PC-3 (cell line): ENCODE measurements around the gene LYRM9. TPM values are rescaled to one million over a fixed set of nuclear protein-coding genes. Genes with fewer than 3 reads are reported as not detected.
A peak's percentile ranks its signal among the peaks of the same experiment; 100 is the strongest.
"Not testable (repeated sequence)": the region's sequence is repeated elsewhere in the genome, so short reads cannot be mapped to it uniquely, and the experiment has no call there.

Source experiments
- ATAC-seq: fragments of 200-7000 bp; cut with Tn5 transposase; 2 replicates; pipeline ENCODE4 v1.9.1; 2020; ENCODE audit warnings: mild to moderate bottlenecking, moderate library complexity
- BruUV-seq: library from RNA; stranded (reverse); fragments of 400-500 nt; replicated peaks from 2 replicates; lab custom pipeline; 2021; lab: Mats Ljungman, UMichigan
- CTCF ChIA-PET: fragments of 300-600 bp; sonication (Branson Sonifier 250); formaldehyde crosslinking; loops from one replicate; lab custom pipeline; 2022; ENCODE audit warnings: antibody characterized with exemption; lab: Charles Lee
- POLR2A ChIA-PET: fragments of 300-600 bp; sonication (Branson Sonifier 250); formaldehyde crosslinking; loops from one replicate; lab custom pipeline; 2022; ENCODE audit warnings: antibody characterized with exemption; ENCODE audit not compliant: unreplicated experiment; lab: Charles Lee
- DNase-seq: peaks from one replicate; pipeline ENCODE4 v3.0.0-alpha.2; 2015
- H2AFZ ChIP-seq: fragments of 300-600 bp; sonication (generic); 2 replicates; pipeline ENCODE4 v1.6.0; 2016; ENCODE audit warnings: antibody characterized with exemption, low read length
- H3F3A ChIP-seq: fragments of 300-600 bp; sonication (generic); one replicate; pipeline ENCODE4 v1.6.0; 2017; ENCODE audit warnings: antibody characterized with exemption, low read length, control low read depth, mild to moderate bottlenecking; ENCODE audit not compliant: unreplicated experiment
- H3K27ac ChIP-seq: fragments of 300-600 bp; sonication (generic); 2 replicates; pipeline ENCODE4 v1.5.1; 2016; ENCODE audit warnings: mild to moderate bottlenecking, low read length
- H3K27me3 ChIP-seq: fragments of 300-600 bp; sonication (generic); 2 replicates; pipeline ENCODE4 v1.6.1; 2016; ENCODE audit warnings: low read length, mixed read lengths
- H3K36me3 ChIP-seq: fragments of 300-600 bp; sonication (generic); 2 replicates; pipeline ENCODE4 v1.6.1; 2016; ENCODE audit warnings: low read depth, mixed run types, low read length, mixed read lengths
- H3K4me1 ChIP-seq: fragments of 300-600 bp; sonication (generic); 2 replicates; pipeline ENCODE4 v1.5.1; 2016; ENCODE audit warnings: low read length; ENCODE audit not compliant: insufficient read depth
- H3K4me2 ChIP-seq: fragments of 300-600 bp; sonication (generic); 2 replicates; pipeline ENCODE4 v1.6.0; 2016; ENCODE audit warnings: low read length
- H3K4me3 ChIP-seq: fragments of 300-600 bp; sonication (generic); 2 replicates; pipeline ENCODE4 v1.5.1; 2016; ENCODE audit warnings: mild to moderate bottlenecking, low read length, mixed read lengths
- H3K79me2 ChIP-seq: fragments of 300-600 bp; sonication (generic); 2 replicates; pipeline ENCODE4 v1.6.1; 2017; ENCODE audit warnings: low read length, mixed read lengths
- H3K9ac ChIP-seq: fragments of 300-600 bp; sonication (generic); 2 replicates; pipeline ENCODE4 v1.6.0; 2016; ENCODE audit warnings: mild to moderate bottlenecking, low read length
- H3K9me2 ChIP-seq: fragments of 300-600 bp; sonication (generic); replicated peaks from 2 replicates; pipeline ENCODE4 v1.6.1; 2016; ENCODE audit warnings: mixed run types, low read length, mixed read lengths
- H3K9me3 ChIP-seq: fragments of 300-600 bp; sonication (generic); 2 replicates; pipeline ENCODE4 v1.6.1; 2016; ENCODE audit warnings: low read length, mixed read lengths
- H4K20me1 ChIP-seq: fragments of 300-600 bp; sonication (generic); 2 replicates; pipeline ENCODE4 v1.6.1; 2016; ENCODE audit warnings: low read length, mixed read lengths
- EZH2 ChIP-seq: fragments of 300-600 bp; sonication (generic); IDR thresholded peaks from one replicate; pipeline ENCODE4 v1.6.1; 2017; ENCODE audit warnings: antibody characterized with exemption, mild to moderate bottlenecking, low read length; ENCODE audit not compliant: unreplicated experiment
- EZH2phosphoT487 ChIP-seq: fragments of 300-600 bp; sonication (generic); IDR thresholded peaks from 2 replicates; pipeline ENCODE4 v1.6.1; 2018; ENCODE audit warnings: mild to moderate bottlenecking, antibody characterized with exemption, low read length, borderline replicate concordance
- intact Hi-C: fragments of 100-400 bp; cut with micrococcal nuclease; formaldehyde crosslinking; loops from 2 replicates; pipeline ENCODE4 v1.9.0; 2023
- total RNA-seq: library from RNA; depleted of rRNA; stranded (reverse); fragments of >200 nt; gene quantifications from 2 replicates; pipeline ENCODE4 v1.2.3, GENCODE V29; 2014
- TF ChIP-seq, protein P1 (sequence below): fragments of 300-600 bp; sonication (generic); conservative IDR thresholded peaks from 2 replicates; pipeline ENCODE4 v1.5.1; 2017; ENCODE audit warnings: antibody characterized with exemption, low read depth, mild to moderate bottlenecking, low read length

LYRM9 gene
- total RNA-seq, 1 experiment from 2014 or later, result 0.58 TPM

DNA sequence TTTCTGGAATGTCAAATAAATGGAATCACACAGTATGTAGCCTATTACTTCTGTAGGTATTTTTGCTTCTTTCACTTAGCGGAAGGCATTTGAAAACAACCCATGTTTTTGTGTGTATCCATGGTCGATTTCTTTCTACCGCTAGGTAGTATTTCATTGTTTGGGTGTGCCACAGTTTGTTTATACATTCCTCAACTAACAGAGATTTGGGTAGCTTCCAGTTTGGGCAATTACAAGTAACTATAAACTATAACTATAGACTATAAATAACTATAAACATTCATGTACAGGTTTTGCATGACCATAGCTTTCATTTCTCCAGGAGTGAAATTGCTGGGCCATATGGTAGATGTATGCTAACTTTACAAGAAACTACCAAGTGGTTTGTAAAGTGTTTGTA, 40.1 kb downstream of the LYRM9 start:
- Histone ChIP-seq H3K4me2 (no peak overlapping the region), H4K20me1 (no peaks in the 10 kb centered on the region), H3K4me3 (no peak overlapping the region), H3F3A (no peaks in the 10 kb centered on the region), H3K36me3 (no peaks in the 10 kb centered on the region), H3K27me3 (peaks cover 42% of the 10 kb centered on the region), H3K9ac (no peak overlapping the region), H3K4me1 (no peaks in the 10 kb centered on the region), H3K27ac (no peak overlapping the region), H3K9me2 (no peaks in the 10 kb centered on the region), H3K9me3 (no peaks in the 10 kb centered on the region), H2AFZ (no peak overlapping the region), H3K79me2 (no peaks in the 10 kb centered on the region)
- BruUV-seq, result no TSS peak
- ChIA-PET POLR2A (no interaction called here), CTCF (no interaction called here)
- DNase-seq, result peak; percentile 9
- intact Hi-C loops, result no loop called here
- TF ChIP-seq EZH2phosphoT487, result no peak
- no peak for TF ChIP-seq EZH2
- TF ChIP-seq, protein P1, sequence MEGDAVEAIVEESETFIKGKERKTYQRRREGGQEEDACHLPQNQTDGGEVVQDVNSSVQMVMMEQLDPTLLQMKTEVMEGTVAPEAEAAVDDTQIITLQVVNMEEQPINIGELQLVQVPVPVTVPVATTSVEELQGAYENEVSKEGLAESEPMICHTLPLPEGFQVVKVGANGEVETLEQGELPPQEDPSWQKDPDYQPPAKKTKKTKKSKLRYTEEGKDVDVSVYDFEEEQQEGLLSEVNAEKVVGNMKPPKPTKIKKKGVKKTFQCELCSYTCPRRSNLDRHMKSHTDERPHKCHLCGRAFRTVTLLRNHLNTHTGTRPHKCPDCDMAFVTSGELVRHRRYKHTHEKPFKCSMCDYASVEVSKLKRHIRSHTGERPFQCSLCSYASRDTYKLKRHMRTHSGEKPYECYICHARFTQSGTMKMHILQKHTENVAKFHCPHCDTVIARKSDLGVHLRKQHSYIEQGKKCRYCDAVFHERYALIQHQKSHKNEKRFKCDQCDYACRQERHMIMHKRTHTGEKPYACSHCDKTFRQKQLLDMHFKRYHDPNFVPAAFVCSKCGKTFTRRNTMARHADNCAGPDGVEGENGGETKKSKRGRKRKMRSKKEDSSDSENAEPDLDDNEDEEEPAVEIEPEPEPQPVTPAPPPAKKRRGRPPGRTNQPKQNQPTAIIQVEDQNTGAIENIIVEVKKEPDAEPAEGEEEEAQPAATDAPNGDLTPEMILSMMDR, result no peak
- no peak for ATAC-seq

DNA sequence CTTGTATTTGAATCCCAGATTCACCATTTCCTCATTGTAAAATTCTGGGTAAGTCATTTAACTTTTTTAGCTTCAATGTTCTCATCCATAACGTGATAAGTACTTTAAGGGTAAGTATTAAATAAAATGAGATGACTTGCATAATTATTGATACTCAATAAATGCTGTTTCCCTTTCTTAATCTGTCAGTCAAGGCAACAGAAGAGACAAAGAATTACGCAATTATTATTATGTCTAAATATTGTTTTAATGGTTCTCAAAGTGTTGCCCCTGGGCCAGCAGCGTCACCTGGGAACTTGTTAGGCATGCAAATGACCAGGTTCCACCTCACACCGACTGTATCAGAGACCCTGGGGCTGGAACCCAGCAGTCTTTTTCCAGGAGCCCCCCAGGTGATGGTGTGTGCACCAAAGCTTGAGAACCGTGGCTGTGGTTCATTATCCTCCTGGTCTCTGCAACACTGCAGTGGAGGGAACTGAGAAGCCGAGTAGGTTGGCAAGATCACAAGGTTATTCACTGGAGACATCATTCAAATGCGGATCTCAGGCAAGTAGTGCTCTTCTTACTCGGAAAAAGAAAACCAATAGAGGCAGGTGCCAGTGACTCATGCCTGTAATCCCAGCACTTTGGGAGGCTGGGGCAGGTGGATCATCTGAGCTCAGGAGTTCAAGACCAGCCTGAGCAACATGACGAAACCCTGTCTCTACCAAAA, 43.5 kb downstream of the LYRM9 start:
- no peaks in the 10 kb centered on the region for H4K20me1 ChIP-seq
- BruUV-seq, result no TSS peak
- no peak overlapping the region for H3K4me3 ChIP-seq
- DNase-seq (no peak), ATAC-seq (no peak)
- intact Hi-C loops, result no loop called here
- no peak overlapping the region for H3K9ac ChIP-seq
- no peaks in the 10 kb centered on the region for H3F3A ChIP-seq
- POLR2A ChIA-PET, result no interaction called here
- TF ChIP-seq EZH2phosphoT487, result no peak
- TF ChIP-seq, protein P1, result no peak
- TF ChIP-seq EZH2, result no peak
- no peaks in the 10 kb centered on the region for H3K9me2 ChIP-seq
- no peak overlapping the region for H3K4me2 ChIP-seq
- no peaks in the 10 kb centered on the region for H3K9me3 ChIP-seq
- CTCF ChIA-PET, result no interaction called here
- H3K4me1 ChIP-seq, result no peaks in the 10 kb centered on the region
- no peak overlapping the region for H3K27ac ChIP-seq
- H3K79me2 ChIP-seq, result no peaks in the 10 kb centered on the region
- peaks cover 37% of the 10 kb centered on the region for H3K27me3 ChIP-seq
- H2AFZ ChIP-seq, result no peak overlapping the region
- no peaks in the 10 kb centered on the region for H3K36me3 ChIP-seq

DNA sequence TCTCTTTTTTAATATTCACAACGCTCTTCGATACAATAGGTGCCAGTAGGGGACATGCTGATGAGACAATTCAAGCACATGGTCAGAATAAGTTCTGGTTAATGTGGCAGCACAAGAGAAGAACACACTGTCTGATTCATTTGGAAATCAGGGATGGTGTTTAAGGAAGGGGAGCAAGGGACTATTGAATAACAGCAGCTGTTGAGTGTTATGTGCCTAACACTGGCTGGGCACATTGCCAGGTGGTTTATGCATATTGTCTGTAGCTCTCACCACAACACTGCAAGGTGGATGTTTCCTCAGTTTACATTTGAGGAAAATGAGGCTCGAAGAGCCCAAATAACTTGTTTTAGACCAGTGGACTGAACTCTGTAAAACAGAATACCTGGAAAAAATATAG, 44.2 kb downstream of the LYRM9 start:
- TF ChIP-seq, protein P1, result no peak
- TF ChIP-seq EZH2phosphoT487, result no peak
- H2AFZ ChIP-seq, result no peak overlapping the region
- DNase-seq (no peak), ATAC-seq (no peak)
- H3K4me1 ChIP-seq, result no peaks in the 10 kb centered on the region
- H3K4me3 ChIP-seq, result no peak overlapping the region
- ChIA-PET POLR2A (no interaction called here), CTCF (no interaction called here)
- no peak overlapping the region for H3K27ac ChIP-seq
- no peaks in the 10 kb centered on the region for H3K79me2 ChIP-seq
- no peaks in the 10 kb centered on the region for H3K9me3 ChIP-seq
- peaks cover 37% of the 10 kb centered on the region for H3K27me3 ChIP-seq
- no peaks in the 10 kb centered on the region for H4K20me1 ChIP-seq
- no TSS peak for BruUV-seq
- no peaks in the 10 kb centered on the region for H3F3A ChIP-seq
- H3K36me3 ChIP-seq, result no peaks in the 10 kb centered on the region
- H3K9me2 ChIP-seq, result no peaks in the 10 kb centered on the region
- no peak overlapping the region for H3K4me2 ChIP-seq
- intact Hi-C loops, result no loop called here
- no peak overlapping the region for H3K9ac ChIP-seq

DNA sequence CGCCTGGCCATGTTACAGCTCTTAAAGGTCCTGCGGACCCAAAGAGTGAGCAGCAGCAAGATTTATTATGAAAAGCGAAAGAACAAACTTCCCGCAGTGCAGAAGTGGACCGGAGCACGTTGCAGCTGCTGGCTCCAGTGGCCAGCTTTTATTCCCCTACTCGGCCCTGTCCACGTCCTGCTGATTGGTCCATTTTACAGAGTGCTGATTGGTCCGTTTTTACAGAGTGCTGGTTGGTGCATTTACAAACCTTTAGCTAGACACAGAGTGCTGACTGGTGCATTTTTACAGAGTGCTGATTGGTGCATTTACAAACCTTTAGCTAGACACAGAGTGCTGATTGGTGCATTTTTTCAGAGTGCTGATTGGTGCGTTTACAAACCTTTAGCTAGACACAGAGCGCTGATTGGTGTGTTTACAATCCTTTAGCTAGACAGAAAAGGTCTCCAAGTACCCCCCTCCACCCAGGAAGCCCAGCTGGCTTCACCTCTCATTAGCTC, 46.3 kb downstream of the LYRM9 start:
- CTCF ChIA-PET, H3K36me3 ChIP-seq, H3K4me2 ChIP-seq, H3K9me3 ChIP-seq, H4K20me1 ChIP-seq, H3K79me2 ChIP-seq, H3K4me1 ChIP-seq, H3K9ac ChIP-seq, H3F3A ChIP-seq, BruUV-seq, H3K27ac ChIP-seq, H2AFZ ChIP-seq, intact Hi-C loops, ATAC-seq, H3K9me2 ChIP-seq, DNase-seq, H3K4me3 ChIP-seq: not testable (repeated sequence)
- H3K27me3 ChIP-seq, result peaks cover 20% of the 10 kb centered on the region
- POLR2A ChIA-PET, result interaction anchor here (0.6 kb wide), 1 partner anchor 585 kb away, joined by 4 read pairs; no protein-coding TSS in a partner anchor
